Activated CD8-positive, alpha-beta memory T cell treated with anti-CD3 and anti-CD28 coated beads, Interleukin-2, amount 10 ng/mL, durations not matched to agents 7 days and 5 days (primary cell): Measurements from ENCODE around the gene PYGM. TPM values are rescaled to one million over a fixed set of nuclear protein-coding genes. Genes with fewer than 3 reads are reported as not detected.

Experiments used
- ATAC-seq: fragments of 150-1000 bp; cut with Tn5 transposase; one replicate; pipeline ENCODE4 v1.10.0; 2021; ENCODE audit warnings: moderate library complexity
- CTCF ChIA-PET: fragments of 350-600 bp; sonication (Branson Sonifier 250); formaldehyde crosslinking; loops from one replicate; lab custom pipeline; 2021; ENCODE audit warnings: antibody characterized with exemption; lab: Charles Lee
- DNase-seq: peaks from one replicate; pipeline ENCODE4 v3.0.0-alpha.2; 2020
- H3K27ac Mint-ChIP-seq: one replicate; pipeline ENCODE4 v1.8.0; 2021; ENCODE audit warnings: mild to moderate bottlenecking, mixed read lengths
- H3K27me3 Mint-ChIP-seq: one replicate; pipeline ENCODE4 v1.8.0; 2021; ENCODE audit warnings: mixed read lengths
- H3K36me3 Mint-ChIP-seq: one replicate; pipeline ENCODE4 v1.8.0; 2021; ENCODE audit warnings: mild to moderate bottlenecking, mixed read lengths
- H3K4me1 Mint-ChIP-seq: one replicate; pipeline ENCODE4 v1.8.0; 2021; ENCODE audit warnings: mixed read lengths
- H3K4me3 Mint-ChIP-seq: one replicate; pipeline ENCODE4 v1.8.0; 2021; ENCODE audit warnings: mild to moderate bottlenecking, moderate library complexity, mixed read lengths
- H3K9me3 Mint-ChIP-seq: one replicate; pipeline ENCODE4 v1.8.0; 2022; ENCODE audit warnings: low read depth, mixed read lengths
- total RNA-seq, 2 experiments: library from RNA; stranded (reverse); gene quantifications; one replicate each; pipeline ENCODE4 v1.2.3, GENCODE V29; 2021

PYGM gene
- total RNA-seq, 2 experiments from 2014 or later = 2.0 to 3.2 TPM

DNA sequence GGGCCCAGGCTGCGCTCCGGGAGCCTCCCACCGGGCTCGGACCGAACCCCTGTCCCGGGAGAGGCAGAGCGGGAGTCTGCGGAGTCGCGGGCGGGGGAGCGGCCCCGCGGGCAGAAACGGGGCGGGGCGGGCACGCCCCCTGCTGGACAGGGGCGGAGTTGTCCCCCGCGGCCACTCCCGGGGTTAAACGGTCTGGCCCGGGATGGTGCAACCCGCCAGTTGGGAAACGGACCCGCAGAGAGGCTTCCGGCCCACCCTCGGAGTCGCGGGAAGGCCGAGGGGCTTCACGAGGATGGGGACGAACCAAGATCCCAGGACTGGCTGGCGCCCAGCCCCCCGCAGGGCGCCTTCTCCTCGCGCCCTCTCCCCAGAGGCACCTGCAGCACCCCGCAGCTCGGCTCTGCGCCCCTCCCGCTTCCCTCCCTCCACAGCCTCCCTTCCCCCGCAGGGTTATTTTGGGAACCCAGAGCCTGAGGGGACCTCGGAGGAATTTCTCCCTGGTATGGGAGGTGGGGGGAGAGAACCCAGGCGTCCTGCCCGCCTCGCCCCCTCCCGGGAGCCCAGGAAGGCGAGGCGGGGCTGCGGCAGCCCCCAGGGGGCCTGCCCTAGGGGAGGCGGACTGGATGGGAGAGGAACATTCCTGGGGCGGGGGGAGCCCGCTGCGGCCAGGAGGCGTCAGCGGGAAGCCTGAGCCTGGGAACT, 16.7 kb downstream of the PYGM start:
- H3K27me3 Mint-ChIP-seq = no peaks in the 10 kb centered on the region
- H3K4me1 Mint-ChIP-seq = peaks cover 26% of the 10 kb centered on the region
- DNase-seq (peak; percentile 80), ATAC-seq (peak; percentile 25)
- H3K27ac Mint-ChIP-seq = no peak overlapping the region
- H3K9me3 Mint-ChIP-seq = no peaks in the 10 kb centered on the region
- peaks cover 10% of the 10 kb centered on the region for H3K36me3 Mint-ChIP-seq
- H3K4me3 Mint-ChIP-seq = peak overlapping the region; percentile 83
- CTCF ChIA-PET = interaction anchor here (0.5 to 12.7 kb wide), 25 partner anchors 9 to 1027 kb away, joined by 3 to 294 read pairs (median 5); partner anchors contain the start of genes CDC42BPG, MAP4K2, MEN1 and PYGM

DNA sequence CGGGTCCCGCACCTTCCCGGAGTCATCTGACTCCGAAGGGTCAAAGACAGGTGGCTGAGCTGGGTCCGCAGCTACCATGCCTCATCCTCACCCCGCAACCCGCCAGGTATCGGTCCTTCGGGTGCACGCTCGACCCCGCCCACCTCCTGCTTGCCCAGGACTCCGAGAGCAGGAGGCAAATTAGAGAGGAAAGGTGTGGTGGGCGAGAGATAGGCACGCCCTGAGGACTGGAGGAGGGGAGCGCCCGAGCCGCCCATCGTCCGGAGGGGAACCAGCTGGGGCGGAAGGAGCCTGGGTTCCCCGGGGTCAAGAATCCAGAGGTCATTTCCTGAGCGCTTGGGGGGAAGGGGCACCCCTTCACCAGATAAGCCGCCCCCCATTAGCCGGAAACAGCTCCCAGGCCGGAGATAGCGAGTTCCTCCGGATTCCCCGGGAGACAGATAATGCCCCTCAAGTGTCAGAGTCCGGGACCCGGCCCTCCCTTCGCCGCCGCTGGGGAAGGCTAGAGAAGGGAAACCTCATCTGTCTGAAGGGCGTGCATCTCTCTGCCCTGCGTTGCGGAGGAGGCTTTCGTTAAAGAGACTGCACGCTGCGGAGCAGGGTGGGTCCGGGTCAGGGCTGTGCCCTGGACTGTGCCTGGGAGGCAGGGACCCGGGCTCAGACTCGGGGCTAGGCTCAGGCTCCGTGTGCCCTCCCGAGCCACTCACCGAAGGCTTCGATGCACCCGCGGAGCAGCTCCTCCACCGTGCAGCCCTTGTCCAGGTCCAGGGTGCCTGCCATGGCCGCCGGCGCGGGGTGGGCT, 17.5 kb downstream of the PYGM start:
- no peaks in the 10 kb centered on the region for H3K9me3 Mint-ChIP-seq
- H3K27ac Mint-ChIP-seq = no peak overlapping the region
- peak overlapping the region; percentile 67 for H3K4me3 Mint-ChIP-seq
- peak; percentile 59 for DNase-seq
- ATAC-seq = peak; percentile 0
- peaks cover 26% of the 10 kb centered on the region for H3K4me1 Mint-ChIP-seq
- CTCF ChIA-PET = interaction anchor here (0.6 to 12.7 kb wide), 21 partner anchors 9 to 523 kb away, joined by 3 to 294 read pairs (median 5); partner anchors contain the start of genes CDC42BPG, MEN1, PYGM and SF1
- H3K36me3 Mint-ChIP-seq = peaks cover 10% of the 10 kb centered on the region
- no peaks in the 10 kb centered on the region for H3K27me3 Mint-ChIP-seq

DNA sequence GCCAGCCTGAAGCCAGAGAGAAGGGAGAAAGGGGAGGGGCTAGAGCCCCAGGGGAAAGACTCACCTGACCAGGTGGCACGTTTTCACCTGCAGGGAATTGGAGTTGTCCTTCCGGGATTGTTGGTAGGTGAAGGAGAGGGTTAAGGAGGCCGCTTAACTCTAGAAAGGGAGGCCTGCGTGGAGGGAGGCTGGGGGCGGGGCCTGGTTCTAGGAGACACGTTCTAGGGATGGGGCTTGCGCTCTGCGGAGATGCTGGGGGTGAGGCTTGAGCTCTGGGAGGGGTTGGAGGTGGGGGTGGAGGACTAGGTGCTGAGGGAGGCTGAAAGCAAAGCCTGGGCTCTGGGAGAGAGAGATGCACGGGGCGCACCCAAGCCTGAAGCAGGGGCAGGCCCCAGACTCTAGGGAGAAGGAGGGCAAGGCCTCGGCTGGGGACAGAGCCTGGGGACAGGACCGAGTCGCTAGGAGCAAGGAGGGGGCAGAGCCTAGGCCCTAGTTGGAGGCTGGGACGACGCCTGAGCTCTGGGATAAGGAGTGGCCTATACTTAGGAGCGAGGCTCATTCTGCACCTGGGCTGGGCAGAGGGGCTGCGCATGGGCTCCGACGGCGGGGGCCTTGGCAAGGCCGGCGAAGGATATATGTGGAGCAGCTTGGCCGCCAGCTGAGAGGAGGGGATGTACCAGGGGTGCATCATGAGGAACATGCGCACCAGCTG, 18.2 kb downstream of the PYGM start:
- CTCF ChIA-PET = interaction anchor here (1.8 to 12.7 kb wide), 6 partner anchors 11 to 293 kb away, joined by 7 to 294 read pairs (median 9); partner anchors contain the start of genes CDC42BPG and PYGM
- Mint-ChIP-seq H3K4me1 (peaks cover 24% of the 10 kb centered on the region), H3K27me3 (no peaks in the 10 kb centered on the region), H3K36me3 (peaks cover 13% of the 10 kb centered on the region), H3K9me3 (no peaks in the 10 kb centered on the region), H3K27ac (no peak overlapping the region), H3K4me3 (no peak overlapping the region)
- ATAC-seq (no peak), DNase-seq (no peak)

DNA sequence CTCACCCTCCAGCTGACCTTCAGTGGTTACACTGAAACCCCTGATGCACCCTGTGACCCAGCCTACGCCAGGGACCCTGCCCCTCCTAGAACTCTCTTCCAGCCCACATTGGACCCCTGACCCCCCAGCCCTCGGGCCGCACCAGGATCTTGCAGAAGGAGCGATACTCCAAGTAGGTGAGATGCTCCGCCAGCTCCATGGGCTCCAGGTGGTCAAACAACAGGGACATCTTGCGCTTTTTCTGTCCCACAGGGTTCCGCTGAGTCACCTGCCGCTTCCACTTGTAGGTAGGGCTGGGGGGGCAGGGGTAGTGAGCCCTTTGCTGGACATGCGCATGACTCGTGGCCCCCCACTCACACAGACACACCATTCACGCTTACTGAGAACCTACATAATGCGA, 19.9 kb downstream of the PYGM start:
- CTCF ChIA-PET = interaction anchor here (1.0 to 12.7 kb wide), 2 partner anchors 26 to 51 kb away, joined by 3 to 294 read pairs; partner anchors contain the start of gene PYGM
- Mint-ChIP-seq H3K4me3 (no peak overlapping the region), H3K27me3 (no peaks in the 10 kb centered on the region), H3K9me3 (no peaks in the 10 kb centered on the region), H3K4me1 (peaks cover 19% of the 10 kb centered on the region), H3K36me3 (peaks cover 16% of the 10 kb centered on the region), H3K27ac (no peak overlapping the region)
- ATAC-seq = no peak
- DNase-seq = no peak

DNA sequence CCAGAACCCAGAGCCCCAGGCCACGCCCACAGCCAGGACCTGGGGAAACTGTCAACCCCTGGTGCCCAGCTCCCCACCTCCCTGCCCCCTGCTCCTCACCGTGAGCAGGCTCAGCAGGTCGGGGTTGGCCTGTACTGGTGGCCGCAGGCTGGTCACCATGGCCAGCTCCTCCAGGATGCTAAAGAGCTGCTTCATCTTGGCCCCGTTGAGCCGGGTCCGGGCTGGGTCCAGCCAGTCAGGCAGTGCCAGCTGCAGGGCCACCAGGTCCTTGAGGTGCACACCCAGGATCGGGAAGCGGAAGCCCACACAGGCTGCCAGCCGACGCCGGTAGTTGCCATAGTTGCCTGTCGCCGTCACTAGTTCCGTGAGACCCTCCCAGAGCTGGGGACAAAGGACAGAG, 23.1 kb downstream of the PYGM start:
- Mint-ChIP-seq H3K27me3 (no peaks in the 10 kb centered on the region), H3K27ac (no peak overlapping the region), H3K9me3 (no peaks in the 10 kb centered on the region), H3K4me3 (no peak overlapping the region), H3K36me3 (peaks cover 20% of the 10 kb centered on the region), H3K4me1 (peaks cover 7% of the 10 kb centered on the region)
- ATAC-seq (no peak), DNase-seq (no peak)
- CTCF ChIA-PET = interaction anchor here (0.9 to 12.7 kb wide), 2 partner anchors 29 to 48 kb away, joined by 4 to 294 read pairs; partner anchors contain the start of gene PYGM

DNA sequence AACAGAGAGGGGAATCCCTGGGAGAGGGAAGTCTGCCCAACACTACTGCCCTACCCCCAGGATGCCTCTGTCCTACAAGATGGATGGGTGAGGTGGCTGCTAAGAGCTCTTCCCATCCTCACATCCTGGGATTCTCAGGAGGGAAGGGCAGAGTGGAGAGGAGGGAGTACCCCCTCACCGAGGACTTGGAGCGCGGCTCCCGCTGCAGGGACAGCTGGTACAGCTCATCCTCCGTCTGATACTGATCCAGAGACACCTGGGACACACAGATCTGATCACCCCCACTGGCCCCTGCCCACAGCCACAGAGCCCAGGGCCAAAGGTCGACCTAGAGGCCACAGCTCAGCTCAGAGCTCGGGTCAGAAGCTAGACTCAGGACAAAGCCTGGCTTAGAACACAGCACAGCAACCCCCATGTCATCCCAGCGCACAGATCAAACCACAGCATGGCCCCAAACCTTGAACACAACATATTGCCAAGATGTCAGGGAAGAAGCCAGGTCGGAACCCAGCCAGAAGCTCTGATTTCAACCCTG, 24.0 kb downstream of the PYGM start:
- ATAC-seq = no peak
- Mint-ChIP-seq H3K4me1 (peaks cover 5% of the 10 kb centered on the region), H3K4me3 (no peak overlapping the region), H3K36me3 (peaks cover 21% of the 10 kb centered on the region), H3K27ac (no peak overlapping the region), H3K27me3 (no peaks in the 10 kb centered on the region), H3K9me3 (no peaks in the 10 kb centered on the region)
- CTCF ChIA-PET = interaction anchor here (0.8 to 2.7 kb wide), 3 partner anchors 47 to 86 kb away, joined by 3 to 9 read pairs (median 4); no protein-coding TSS in a partner anchor
- DNase-seq = no peak

DNA sequence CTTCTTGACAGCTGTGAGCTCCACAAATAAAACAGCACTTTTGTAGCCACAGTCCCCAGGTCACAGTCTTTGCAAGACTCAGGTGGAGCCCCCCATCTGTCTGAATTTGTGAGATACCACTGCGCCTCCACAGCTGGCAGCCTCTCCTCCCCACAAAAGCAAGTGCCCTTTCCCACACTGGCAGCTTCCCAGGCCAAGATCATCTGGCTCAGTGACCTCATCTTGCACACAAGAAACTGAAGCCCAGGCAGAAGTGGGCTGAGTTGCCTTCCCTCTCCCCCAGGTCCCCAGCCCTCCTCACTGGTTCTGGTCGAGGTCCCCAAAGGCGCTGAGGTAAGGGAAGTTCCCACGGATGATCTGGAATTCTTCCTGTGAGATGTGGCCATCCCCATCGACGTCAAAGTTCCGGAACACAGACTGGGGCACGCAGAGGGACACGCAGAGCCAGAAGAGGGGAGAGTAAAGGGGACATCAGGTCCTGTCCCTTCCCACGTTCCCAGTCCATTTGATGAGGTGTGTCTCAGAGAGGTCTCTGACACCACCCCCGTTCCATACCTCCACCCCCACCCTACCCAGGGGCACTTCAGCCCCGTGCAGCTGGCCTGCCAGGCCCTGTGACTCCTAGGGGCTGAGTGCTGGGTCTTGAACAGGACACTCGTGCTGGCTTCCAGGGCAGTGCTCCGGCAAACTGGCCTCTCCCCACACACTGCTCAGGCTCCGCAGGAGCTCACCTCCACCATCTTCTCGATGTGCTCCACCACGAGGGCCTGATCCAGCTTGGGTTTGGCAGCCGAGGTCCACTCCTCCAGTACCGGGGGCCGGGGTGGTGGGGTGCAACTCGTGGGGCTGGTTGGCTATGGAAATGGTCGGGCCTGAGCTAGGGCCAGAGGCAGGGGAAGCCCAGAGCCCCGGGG, 24.7 kb downstream of the PYGM start:
- Mint-ChIP-seq H3K36me3 (peaks cover 24% of the 10 kb centered on the region), H3K27ac (no peak overlapping the region), H3K27me3 (no peaks in the 10 kb centered on the region), H3K4me1 (peaks cover 5% of the 10 kb centered on the region), H3K9me3 (no peaks in the 10 kb centered on the region), H3K4me3 (no peak overlapping the region)
- DNase-seq (no peak), ATAC-seq (no peak)
- CTCF ChIA-PET = interaction anchor here (0.8 to 2.7 kb wide), 4 partner anchors 9 to 85 kb away, joined by 3 to 9 read pairs (median 3); partner anchors contain the start of gene RASGRP2

DNA sequence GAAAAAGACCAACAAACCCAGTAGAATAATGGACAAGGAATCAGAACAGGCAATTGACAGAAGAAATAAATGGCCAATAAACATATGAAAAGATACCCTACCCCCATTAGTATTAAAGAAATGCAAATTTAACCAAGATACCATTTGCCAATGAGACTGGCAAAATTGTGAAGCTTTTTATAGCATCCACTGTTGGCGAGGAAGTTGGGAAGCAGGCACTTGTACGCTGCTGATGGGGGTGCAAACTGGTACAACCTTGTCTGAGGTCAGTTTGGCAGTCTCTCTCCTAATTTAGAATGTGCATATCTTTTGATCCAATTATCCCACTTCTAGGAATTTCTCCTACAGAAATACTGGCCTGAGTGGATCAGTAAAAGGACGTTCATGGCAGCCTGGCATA, 28.2 kb downstream of the PYGM start:
- Mint-ChIP-seq H3K4me3 (no peak overlapping the region), H3K27ac (no peak overlapping the region), H3K27me3 (no peaks in the 10 kb centered on the region), H3K36me3 (peaks cover 20% of the 10 kb centered on the region), H3K9me3 (no peaks in the 10 kb centered on the region), H3K4me1 (peaks cover 5% of the 10 kb centered on the region)
- CTCF ChIA-PET = interaction anchor here (2.4 kb wide), 1 partner anchor 11 kb away, joined by 9 read pairs; the partner anchor contains the start of gene RASGRP2
- DNase-seq (no peak), ATAC-seq (no peak)

DNA sequence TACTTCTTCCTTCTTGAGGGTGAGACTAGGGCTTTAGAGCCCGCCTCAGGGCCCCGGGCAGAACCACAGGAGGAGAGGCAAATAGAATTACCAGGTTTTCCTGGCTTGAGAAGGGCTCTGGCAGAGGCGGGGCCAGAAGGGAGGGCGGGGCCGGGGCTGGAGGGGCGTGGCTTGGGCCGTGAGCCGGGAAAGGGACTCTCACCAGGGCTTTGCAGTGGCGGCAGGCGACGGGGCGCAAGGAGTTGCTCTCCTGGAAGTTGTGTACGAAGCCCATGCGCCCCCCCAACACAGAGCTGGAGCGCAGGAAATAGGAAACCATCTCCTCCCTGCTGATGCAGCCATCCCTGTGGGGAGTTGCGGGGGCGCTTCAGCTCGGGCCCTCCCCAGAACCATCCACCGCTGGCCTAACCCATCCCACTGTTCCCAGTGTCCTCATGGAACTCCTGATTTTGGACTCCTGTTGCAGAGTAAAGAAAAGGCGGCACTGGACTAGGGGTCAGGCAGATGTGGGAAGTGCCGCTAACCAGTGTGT, 29.9 kb downstream of the PYGM start:
- CTCF ChIA-PET = interaction anchor here (2.4 kb wide), 1 partner anchor 13 kb away, joined by 9 read pairs; the partner anchor contains the start of gene RASGRP2
- H3K36me3 Mint-ChIP-seq = peaks cover 17% of the 10 kb centered on the region
- peaks cover 5% of the 10 kb centered on the region for H3K4me1 Mint-ChIP-seq
- no peaks in the 10 kb centered on the region for H3K9me3 Mint-ChIP-seq
- no peak for ATAC-seq
- H3K4me3 Mint-ChIP-seq = no peak overlapping the region
- no peak for DNase-seq
- H3K27ac Mint-ChIP-seq = no peak overlapping the region
- no peaks in the 10 kb centered on the region for H3K27me3 Mint-ChIP-seq

DNA sequence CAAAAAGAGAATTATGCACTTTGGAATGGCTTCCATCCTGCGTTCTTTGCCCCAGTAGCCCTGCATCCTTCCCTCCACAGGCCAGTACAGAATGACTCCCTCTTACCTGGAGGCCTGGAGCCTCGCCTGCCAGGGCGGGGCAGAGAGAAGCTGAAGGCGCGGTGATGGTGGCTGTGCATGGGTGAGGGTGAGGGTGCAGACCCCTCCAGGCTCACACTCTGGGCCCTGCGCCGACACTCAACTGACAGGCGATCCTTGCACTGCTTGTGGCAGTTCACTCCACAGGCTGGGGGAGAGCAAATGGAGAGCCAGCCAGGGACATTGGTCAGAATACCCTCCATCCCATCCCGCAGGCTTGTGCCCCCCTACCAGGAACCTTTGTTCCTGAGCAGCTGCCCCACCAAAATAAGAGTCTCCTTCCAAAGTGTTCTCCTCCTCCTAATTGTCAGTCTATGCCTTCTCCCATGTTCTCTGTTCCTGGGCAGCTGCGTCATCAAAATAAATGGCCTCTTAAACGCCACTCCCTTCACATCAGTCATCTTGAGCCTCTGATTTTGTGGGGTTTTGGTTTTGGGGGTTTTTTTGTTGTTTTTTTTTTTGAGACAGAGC, 30.9 kb downstream of the PYGM start:
- Mint-ChIP-seq H3K36me3 (peaks cover 17% of the 10 kb centered on the region), H3K4me3 (no peak overlapping the region), H3K27ac (no peak overlapping the region), H3K4me1 (peaks cover 9% of the 10 kb centered on the region), H3K9me3 (no peaks in the 10 kb centered on the region), H3K27me3 (no peaks in the 10 kb centered on the region)
- CTCF ChIA-PET = no interaction called here
- no peak for DNase-seq
- ATAC-seq = no peak

DNA sequence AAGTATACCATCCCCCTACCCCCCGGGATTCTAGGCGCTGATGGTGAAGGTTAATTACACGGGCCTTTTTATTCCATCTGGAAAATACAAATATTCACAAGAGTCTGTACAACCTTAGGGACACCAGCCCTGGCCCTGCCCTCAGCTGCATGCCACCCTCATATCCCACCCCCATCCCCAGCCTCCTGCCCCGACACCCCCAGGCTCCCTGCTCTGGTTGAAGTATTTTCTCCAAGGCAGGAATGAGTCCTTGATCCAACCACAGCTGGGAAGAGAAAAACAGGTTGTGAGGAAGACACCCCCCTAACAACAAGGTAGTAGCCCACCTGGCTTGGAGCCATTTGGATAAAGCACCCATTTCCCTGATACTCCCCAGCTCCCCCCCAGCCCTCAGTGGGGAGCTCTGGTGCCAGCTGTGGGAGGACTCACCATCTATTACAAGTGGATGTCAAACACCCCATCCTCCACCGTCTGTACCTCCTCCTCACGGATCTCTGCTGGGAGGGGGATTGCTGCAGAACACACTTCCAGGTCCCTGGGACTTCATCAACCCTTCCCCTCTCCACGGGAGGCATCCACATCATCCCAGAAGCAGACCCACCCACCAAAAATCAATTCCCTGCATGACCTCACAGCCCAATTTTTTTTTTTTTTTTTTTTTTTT, 32.8 kb downstream of the PYGM start:
- no peak for ATAC-seq
- H3K27ac Mint-ChIP-seq = no peak overlapping the region
- H3K27me3 Mint-ChIP-seq = peaks cover 5% of the 10 kb centered on the region
- no peak overlapping the region for H3K4me3 Mint-ChIP-seq
- no peaks in the 10 kb centered on the region for H3K9me3 Mint-ChIP-seq
- CTCF ChIA-PET = interaction anchor here (0.7 to 1.9 kb wide), 2 partner anchors 16 to 372 kb away, joined by 3 to 9 read pairs; partner anchors contain the start of gene RASGRP2
- no peak for DNase-seq
- peaks cover 16% of the 10 kb centered on the region for H3K36me3 Mint-ChIP-seq
- peaks cover 8% of the 10 kb centered on the region for H3K4me1 Mint-ChIP-seq
